HG02884 (cell line): ENCODE data around the gene CTNND2.

Experiments used
- ATAC-seq: cut with Tn5 transposase; IDR thresholded peaks from one replicate; pipeline ENCODE4 v1.9.1; 2021; ENCODE audit warnings: mild to moderate bottlenecking, moderate library complexity; ENCODE audit not compliant: unreplicated experiment

Gene CTNND2

DNA sequence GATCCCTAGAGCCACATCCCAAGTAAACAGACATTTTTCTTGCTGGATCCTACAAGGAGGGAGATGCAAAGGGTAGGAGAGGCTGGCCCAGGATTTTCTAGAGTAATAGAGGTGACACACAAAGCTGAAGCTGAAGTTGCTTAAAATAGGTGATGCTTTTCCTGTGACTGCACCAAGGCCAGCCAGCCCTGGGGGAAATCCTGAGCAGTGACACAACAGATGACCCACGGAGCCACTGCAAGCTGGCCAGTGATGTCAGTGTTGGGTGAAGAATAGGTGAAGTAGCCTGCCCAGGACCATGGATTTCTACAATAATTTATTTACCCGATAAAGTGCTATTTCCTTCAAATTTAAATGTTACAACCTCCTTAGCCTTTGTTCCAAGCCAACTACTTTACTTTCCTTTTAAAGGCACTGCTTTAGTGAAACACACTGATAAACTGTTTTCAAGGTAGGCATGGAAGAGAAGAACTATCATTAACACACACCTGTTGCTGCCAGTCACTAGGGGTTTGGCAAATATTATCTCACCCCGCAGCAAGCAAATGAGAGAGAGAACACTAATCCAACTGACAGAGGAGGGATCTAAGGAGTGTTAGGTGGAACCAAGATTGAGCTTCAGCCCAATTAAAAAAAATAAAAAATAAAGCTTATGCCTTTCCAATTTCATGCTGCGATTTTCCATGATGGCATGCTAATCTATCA, 123.5 kb downstream of the CTNND2 start:
- ATAC-seq, result no peak

DNA sequence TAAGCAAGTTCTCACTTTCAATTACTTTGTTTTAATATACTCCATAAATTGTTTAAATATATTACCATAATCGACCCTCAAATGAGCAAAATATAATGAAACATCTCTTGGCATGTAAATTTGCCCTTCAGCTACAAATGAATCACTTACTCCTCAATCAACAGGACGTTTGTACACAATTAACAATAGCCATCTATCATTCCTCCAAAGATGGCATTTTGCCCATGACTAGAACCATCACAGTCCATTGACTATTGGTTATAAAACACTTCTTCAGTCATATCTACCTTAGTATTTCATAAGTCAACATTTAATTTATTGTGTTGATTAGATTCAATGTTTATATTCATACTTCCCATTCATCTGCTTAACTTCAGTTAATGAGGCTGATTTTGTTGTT, 127.2 kb downstream of the CTNND2 start:
- no peak for ATAC-seq

- no peak for ATAC-seq
Measured at GRCh38 chr5:11770310-11770709, 133.9 kb downstream of the CTNND2 start.

GRCh38 chr5:11760934-11761603, 143.2 kb downstream of the CTNND2 start:
- ATAC-seq, result no peak

GRCh38 chr5:11758321-11758720, 145.9 kb downstream of the CTNND2 start:
- ATAC-seq, result no peak

DNA sequence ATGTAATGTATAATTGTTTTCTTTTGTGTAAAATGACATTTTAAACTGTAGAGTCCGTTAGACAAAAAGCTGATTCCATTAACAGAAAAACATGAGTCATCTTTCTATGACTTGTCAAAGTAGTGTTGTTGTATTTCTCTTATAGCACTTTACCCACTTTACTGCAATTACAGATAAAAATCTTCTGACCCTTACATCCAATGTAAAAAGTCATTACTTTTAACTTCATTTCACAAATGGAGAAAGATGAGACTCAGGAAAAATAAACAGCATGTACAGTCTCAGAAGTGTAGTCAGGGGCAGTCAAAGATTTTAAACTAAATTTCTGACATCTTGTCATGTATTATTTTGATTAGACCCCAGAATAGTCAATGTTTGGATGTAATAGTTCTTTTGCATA, 146.6 kb downstream of the CTNND2 start:
- ATAC-seq, result no peak

- ATAC-seq, result no peak
Measured at GRCh38 chr5:11737010-11737409, 167.2 kb downstream of the CTNND2 start.

- ATAC-seq, result no peak
Measured at GRCh38 chr5:11734369-11734768, 169.9 kb downstream of the CTNND2 start.

- no peak for ATAC-seq
Measured at GRCh38 chr5:11733840-11734192, 170.4 kb downstream of the CTNND2 start.

GRCh38 chr5:11733185-11733839, 170.9 kb downstream of the CTNND2 start:
- no peak for ATAC-seq

GRCh38 chr5:11724940-11725339, 179.3 kb downstream of the CTNND2 start:
- ATAC-seq, result no peak

DNA sequence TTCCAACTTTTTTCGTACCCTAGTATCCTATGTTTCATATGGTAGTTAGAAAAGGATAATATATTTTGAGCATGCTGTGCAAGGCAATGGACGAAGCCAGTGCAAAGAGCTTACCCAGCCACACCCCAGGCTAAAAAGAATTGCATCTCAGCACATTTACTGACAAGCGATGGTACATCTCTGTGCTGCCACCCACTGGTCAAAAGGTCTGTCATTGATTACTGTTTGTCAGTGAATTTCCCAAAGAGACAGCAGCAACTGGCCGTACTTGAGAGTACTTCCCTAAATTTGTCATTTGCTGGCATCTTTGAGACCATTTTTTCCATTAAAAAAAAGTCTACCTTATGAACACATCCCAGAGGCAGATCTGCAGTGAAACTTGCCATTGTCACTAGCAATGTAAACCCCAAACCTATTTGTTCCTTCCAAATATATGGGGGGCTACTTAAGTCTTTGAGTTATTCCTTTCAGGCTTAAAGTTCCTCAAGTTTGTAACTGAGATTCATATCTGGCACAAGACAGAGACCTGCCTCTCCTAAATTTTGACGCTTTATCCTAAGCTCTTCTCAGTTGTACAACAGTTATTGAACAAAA, 184.3 kb downstream of the CTNND2 start:
- no peak for ATAC-seq

- no peak for ATAC-seq
Measured at GRCh38 chr5:11715461-11716196, 188.6 kb downstream of the CTNND2 start.

- ATAC-seq, result no peak
Measured at GRCh38 chr5:11711932-11712331, 192.3 kb downstream of the CTNND2 start.

- no peak for ATAC-seq
Measured at GRCh38 chr5:11709021-11709420, 195.2 kb downstream of the CTNND2 start.

DNA sequence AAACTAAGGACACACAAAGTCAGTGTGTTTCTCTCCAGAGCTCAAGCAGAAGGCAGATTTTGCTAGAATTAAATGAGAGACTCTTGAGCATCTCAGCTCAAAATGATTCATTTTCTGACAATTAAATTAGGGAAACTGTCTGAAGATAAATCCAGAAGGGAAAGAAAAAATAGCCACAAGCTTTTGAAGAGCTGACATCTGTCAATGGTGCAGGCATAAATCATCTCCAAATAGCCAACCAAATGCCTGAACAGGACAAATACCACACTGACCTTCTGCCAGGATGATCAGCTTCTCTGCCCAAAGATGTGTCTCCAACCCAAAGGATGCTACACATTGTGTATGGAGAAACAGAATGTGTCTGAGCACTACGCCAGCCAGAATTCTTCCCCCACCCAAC, 199.3 kb downstream of the CTNND2 start:
- no peak for ATAC-seq

GRCh38 chr5:11700391-11700790, 203.9 kb downstream of the CTNND2 start:
- ATAC-seq, result no peak

- ATAC-seq, result no peak
Measured at GRCh38 chr5:11692636-11693035, 211.6 kb downstream of the CTNND2 start.

GRCh38 chr5:11687498-11687897, 216.7 kb downstream of the CTNND2 start:
- ATAC-seq, result no peak

DNA sequence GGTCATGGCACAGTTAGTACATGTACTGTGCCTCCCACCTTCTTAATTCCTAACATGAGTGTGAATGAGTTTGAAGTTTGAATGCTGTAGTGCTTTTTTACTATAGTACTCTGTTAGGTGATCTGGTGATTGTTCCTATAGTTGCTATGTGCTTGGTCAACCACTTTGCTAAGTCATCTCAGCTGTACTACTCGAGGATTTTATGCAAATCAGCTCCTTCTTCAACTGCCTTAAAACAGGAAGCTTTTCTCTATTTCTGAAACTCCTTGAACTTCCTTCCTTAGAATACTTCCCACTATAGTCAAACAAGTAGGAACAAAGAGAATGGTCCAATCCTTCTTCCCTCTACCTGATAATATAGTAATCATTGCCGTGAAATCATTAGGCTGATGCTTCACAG, 219.6 kb downstream of the CTNND2 start:
- ATAC-seq, result no peak

DNA sequence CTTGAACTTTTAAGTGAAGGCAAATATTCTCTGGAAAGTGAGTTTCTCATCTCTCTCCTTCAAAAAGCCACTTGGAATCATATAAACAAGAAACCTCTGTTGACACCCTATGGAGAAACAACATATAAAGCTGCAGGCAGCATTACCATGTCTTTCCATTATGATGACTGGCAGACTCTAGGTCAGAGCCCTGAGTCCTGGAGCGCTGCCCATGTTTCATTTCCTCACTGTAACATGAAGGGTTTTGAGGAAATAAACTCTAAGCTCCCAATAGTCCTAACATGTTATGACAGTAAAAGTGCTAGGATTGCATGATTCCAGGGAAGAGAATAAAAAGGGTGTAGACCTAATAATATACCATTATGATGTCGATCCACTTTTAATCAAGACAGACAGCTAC, 220.6 kb downstream of the CTNND2 start:
- no peak for ATAC-seq
